ENCODE results near the gene RBFOX1.

The RBFOX1 gene

GRCh38 chr16:7419441-7419840 lies 86.8 kb downstream of the RBFOX1 start:
- no peak for FAIRE-seq
- no peak for DNase-seq (ENCODE audit: low spot score)

DNA sequence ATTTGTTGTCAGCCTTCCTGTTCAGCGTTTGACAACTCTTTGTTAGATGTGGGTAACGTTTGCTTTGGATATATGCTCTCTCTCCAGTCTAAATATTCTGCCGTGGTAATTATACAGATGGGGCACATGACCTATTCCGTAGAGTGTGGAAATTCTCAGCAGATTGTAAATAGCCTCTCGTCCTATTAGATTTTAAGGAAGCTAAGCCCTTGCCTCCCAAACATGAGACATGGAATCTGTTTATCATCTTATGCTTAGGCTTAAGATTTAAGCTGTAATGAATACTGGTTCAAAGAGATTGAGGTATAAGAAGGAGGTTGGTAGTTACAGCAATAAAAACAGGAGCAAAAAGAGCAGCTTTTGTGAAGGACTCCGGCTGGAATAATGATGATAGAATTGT lies 87.4 kb downstream of the RBFOX1 start:
- DNase-seq (ENCODE audit: low spot score) (no peak), FAIRE-seq (no peak)

DNA sequence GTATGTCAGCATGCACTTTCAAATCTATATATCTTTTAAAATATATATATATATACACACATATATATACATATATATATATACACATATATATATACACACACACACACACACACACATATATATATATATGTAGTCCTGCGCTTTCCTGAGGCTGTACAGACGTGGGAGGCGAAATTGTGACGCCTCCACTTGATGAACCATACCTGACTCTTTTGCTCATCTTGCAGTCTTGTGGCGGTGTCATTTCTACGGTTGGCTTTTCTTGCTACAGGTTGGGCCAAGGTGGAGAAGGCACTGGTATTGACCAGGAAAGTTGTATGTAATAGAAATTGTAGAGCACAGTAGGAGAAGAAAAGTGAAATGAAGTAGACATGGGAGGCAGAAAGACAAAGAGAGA lies 88.2 kb downstream of the RBFOX1 start:
- DNase-seq (ENCODE audit: low spot score) = no peak
- FAIRE-seq = no peak

DNA sequence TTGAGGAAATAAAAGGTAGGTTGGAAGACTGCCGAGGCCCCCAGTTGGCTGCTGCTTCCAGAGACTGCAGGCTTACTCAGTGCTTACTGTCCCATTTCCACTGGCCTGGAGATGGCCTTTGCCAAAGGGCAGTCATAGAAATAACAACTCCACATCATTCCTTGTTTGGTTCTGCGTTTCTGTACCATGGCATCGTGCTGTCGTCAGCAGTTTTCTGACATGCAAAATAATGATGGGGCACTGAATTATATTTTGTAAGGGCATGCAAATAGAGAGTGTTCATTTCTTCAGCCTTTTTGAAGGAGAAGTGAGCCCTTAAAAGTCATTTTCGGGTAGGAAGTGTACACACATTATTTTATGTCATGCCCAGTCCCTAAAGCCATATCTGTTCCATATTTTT lies 88.9 kb downstream of the RBFOX1 start:
- no peak for DNase-seq (ENCODE audit: low spot score)
- no peak for FAIRE-seq

DNA sequence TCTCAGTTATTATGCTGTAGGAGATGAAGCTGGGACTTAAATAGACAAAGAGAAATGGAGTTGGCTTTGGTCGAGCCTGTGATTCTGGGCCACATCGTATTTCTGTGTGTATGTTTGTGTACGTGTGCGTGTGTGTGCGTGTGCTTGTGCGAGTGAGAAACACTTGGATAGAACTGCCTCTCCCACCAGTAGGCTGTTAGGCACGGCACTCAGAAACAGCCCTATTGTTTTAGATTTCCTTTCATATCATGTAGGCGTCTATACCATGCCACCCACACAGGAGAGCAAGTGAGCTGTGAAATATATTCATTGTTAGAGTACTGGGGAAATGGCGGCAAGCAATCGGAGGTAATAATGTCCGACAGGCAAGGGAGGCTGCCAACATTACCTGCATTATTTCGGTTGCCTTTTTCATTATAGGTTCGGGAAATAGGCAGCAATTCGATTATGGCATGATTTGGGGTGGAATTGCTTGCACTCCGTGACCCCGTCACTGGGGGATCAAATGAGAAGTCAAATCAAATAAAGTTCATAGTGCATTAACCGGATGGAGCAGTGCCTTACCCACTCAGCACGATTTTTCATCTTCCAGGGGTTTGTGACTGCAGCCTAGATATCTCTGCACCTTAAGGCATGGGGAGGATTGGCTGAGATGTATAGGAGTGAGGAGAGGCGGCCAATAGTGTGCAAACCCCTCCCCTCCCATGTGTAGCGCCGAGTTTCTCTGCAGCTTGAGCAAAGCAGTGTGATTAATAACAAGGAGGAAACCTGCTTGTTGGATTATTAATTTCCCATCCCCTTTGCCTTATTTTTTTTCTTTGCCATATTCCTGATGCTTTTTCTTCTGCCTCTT lies 89.6 kb downstream of the RBFOX1 start:
- no peak for DNase-seq (ENCODE audit: low spot score)
- FAIRE-seq = no peak

GRCh38 chr16:7423434-7424044 lies 90.9 kb downstream of the RBFOX1 start:
- FAIRE-seq = no peak
- no peak for DNase-seq (ENCODE audit: low spot score)

DNA sequence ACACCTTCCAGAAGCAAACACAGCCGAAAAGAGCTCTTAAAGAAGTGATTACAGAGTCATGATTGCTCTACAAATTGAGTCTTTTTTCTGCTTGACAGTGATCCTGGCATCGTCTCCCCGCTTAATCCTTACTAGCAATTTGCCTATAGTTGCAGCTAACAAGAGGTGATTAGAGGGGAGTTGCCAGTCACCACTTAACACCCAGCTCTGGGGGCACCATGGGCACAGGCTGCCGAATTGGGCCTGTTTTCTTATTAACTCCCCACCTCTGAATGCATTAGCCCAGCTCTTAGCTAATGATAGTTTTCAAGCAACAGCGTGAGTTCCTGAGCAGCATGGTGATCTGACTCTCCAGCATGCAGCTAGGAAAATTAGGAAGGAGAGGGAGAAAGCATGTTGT lies 93.5 kb downstream of the RBFOX1 start:
- DNase-seq (ENCODE audit: low spot score) = no peak
- FAIRE-seq = no peak

DNA sequence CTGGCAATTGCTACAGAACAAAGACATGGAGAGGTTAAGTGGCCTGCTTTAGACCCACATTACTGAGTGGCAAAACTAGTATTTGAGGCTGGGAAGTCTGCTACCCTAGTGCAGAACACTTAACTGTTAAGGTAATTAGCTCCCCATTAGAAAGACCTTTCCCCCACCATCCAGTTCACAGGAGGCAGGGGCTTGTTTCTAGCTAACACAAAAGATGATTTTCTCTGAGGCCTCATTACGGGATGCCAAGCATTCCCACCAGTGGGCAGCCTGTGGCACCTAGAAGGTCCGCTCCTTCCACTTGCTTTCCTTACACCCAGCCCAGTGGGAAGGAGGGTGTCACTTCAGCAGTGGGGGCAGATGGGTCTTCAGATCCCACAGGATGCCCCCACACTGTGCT lies 99.1 kb downstream of the RBFOX1 start:
- FAIRE-seq (no peak), DNase-seq (ENCODE audit: low spot score) (no peak)

- DNase-seq (ENCODE audit: low spot score) (no peak), FAIRE-seq (no peak)
Measured at GRCh38 chr16:7436306-7436705, 103.7 kb downstream of the RBFOX1 start.

DNA sequence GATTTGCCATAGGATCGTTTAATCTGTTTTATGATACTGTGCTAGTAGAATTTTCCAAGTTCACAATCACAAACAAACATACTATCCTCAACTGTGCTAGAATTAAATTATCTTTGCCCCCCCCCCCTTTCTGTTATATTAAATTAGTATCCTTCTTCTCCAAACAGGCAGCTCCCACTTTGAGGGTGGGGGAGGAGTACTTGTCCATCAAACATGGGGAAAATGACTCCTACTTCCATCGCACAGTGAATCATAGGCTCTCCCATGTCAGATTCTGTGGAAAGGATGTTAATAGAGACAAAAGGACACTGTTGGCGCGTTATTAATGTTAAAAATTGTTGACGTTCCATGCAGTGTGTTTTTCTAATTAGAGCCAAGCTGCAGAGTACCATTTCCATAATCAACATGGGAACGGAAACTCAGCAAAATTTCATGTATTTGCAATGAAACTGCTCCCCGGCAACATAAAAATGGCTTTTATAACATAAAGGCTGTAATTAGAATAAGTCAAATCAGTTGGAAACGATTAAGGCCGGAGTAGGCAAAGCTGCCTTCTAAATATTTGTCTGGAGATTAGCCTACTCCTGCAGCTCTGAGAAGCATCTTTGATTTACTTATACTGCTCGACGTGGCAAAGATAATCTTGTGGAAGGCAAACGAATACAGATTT lies 104.6 kb downstream of the RBFOX1 start:
- DNase-seq (ENCODE audit: low spot score) (no peak), FAIRE-seq (no peak)

DNA sequence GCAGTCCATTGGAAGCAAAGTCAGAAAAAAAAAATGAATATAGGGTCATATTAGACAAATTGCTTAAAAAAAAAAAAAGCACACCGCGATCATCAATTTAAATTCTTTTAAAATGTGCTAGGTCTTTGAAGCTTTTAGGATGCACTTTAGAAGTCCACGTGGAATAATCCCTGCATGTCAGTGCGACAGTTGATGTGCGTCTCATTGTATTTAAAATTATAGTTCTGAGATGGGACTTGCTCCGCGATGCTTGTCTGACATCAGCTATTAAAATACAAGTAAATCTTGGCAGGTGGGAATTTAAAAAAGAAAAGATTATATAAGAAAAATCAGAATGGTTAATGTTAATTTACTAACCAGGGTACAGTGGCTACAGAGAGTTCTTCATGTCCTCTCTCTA lies 105.2 kb downstream of the RBFOX1 start:
- FAIRE-seq (no peak), DNase-seq (ENCODE audit: low spot score) (no peak)

DNA sequence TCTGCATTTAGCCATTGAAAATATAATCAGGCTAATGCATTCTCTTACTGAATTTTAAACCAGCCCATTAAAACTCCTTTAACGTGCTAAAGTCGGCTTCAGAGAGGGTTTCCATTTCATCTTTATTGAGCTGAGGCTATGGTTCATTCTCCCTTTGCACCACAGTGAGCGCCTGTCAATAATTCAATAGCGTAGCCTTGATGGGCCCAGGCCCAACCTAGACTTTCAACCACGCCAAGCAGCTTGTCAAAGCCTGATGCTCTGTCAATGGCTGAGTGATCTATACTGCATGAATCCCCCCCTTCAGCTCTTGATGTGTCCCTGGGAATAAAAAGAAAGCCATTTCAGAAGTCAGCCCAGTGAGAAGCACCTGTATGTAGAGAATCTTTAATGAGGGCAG lies 106.0 kb downstream of the RBFOX1 start:
- no peak for FAIRE-seq

DNA sequence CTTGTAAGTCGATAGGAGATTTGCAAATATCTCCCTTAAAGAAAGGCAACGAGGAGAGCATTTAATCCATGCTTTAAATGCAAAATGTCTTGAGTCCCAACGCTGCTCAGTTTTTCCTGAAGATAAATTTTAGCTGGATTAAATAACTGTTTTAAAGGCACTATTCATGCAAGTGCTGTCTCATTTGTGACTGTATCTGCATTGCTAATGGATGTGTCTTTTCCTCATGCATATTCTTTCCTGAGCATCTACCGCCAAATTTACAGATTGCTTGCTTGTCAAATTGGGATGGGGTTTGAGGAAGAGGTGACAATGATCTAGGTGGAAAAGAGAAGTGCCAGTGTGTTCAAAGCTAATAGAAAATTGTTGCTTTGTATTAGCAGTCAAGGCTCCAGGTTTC lies 106.9 kb downstream of the RBFOX1 start:
- FAIRE-seq = no peak

More for the DNA sequence above, 106.0 kb downstream of the RBFOX1 start:
- DNase-seq (ENCODE audit: low spot score) = no peak

DNA sequence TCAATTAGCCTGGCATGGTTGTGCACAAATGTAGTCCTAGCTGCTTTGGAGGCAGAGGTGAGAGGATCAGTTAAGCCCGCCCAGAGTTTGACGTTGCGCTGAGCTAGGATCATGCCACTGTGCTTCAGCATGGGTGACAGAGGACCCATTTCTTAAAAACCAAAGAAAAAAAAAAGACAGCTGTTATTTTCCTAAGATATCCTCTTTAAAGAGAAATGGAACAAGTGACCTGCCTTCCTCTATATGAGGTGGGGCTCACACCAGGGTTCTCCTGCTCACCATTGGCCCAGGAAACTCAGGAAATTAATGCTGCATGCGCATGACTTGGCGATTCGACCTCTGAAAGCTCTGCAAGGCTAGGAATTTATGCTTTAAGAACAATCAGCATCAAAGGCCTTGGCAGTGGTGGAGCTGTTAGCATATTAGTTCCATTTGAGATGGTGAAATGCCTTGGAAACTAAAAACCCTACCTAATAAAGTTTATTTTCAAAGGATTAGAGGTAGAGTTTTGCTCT lies 108.3 kb downstream of the RBFOX1 start:
- FAIRE-seq (no peak), DNase-seq (ENCODE audit: low spot score) (no peak)

More for the DNA sequence above, 106.9 kb downstream of the RBFOX1 start:
- DNase-seq (ENCODE audit: low spot score) = no peak

DNA sequence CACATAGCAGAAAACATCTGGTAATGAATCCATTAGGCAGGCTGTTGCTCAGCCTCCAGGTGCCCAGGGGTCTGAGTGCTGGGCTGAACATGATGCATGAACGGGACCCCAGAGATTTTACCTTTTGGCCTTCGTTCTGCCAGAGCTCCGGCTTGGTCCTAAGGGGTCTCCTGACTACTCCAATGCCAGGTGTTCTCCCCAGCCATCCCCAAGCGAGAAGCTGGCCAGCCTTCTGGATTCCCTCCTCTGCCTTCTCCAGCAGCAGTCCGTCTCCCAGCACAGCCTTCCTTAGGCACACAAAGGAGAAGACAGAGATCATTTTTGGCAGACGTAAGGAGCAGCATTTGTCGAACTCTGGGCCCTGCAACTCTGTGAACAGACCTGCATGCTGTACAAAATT lies 109.4 kb downstream of the RBFOX1 start:
- FAIRE-seq (no peak), DNase-seq (ENCODE audit: low spot score) (no peak)

DNA sequence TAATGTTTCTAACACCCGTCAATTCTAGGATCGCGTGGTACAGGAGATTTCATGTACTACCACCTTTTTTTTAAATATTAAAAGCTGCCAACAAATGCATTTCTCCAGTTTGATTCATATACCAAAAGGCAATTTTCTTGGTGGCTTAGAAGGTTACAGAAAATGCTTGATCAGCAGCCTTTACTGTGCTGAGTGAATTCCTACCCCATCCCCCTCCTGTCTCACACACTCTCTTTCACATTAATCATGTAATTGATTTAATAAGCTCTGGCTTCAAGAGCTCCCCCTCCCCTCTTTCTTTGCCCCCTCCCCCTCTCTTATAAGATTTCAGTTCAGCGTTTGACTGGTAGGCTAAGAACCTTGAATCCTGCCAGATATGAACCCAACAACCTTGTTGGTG lies 110.5 kb downstream of the RBFOX1 start:
- FAIRE-seq = no peak

DNA sequence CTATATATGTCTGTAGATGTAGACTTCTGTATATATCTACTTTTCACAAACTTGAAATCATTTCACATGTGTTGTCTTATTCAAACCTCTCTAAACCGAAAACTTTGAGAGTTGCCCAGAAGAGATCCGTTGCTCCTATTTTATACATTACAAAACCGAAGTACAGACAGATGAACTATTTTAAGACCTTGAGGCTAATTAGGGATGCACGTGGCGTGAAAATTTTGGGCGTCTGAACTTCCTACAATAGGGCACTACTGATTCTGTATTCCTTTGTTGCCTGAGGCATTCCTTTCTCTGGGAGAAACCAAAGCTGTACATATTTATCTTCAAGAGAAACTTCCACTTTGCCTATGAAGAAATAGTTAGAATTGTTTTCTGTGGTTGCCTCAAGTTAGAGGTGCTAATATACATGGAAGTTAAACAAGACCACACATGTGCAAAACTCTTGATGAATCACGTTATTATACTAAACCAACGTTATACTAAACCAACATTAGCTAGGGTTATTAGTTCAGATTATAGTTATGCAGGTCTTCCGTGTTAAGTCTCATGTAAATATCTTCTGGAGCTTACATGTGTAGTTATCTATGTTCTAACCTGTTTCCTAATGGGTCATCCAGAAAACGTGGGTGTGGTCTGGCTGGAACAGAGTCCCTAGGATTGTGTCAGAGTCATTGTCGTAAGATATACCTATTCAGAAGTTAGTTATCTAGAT lies 111.2 kb downstream of the RBFOX1 start:
- no peak for FAIRE-seq
- DNase-seq (ENCODE audit: low spot score) = no peak

More for the DNA sequence above, 110.5 kb downstream of the RBFOX1 start:
- no peak for DNase-seq (ENCODE audit: low spot score)

- no peak for FAIRE-seq
- no peak for DNase-seq (ENCODE audit: low spot score)
Measured at GRCh38 chr16:7449306-7449705, 116.7 kb downstream of the RBFOX1 start.

GRCh38 chr16:7449808-7450207 lies 117.2 kb downstream of the RBFOX1 start:
- DNase-seq (ENCODE audit: low spot score) (no peak), FAIRE-seq (no peak)

DNA sequence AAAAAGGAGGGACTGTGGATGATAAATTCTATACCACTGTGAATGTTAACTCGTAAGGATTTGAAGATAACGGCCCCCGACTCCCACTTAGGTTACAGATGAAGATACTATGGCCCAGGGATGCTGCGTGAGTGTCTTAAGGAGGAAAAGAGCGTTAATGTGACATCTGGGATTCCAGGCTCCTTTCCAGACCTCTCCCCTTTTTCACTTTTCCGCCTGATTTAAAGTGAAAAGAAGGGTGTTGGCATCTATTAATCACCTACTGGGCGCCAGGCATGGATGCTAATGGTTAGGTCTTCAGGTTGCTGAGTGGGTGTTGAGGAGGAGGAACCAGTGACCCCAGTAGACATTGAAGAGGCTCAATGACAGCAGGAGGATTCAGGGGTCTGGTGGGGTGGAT lies 117.8 kb downstream of the RBFOX1 start:
- DNase-seq (ENCODE audit: low spot score) (no peak), FAIRE-seq (no peak)

- no peak for DNase-seq (ENCODE audit: low spot score)
- FAIRE-seq = no peak
Measured at GRCh38 chr16:7452090-7452489, 119.4 kb downstream of the RBFOX1 start.

DNA sequence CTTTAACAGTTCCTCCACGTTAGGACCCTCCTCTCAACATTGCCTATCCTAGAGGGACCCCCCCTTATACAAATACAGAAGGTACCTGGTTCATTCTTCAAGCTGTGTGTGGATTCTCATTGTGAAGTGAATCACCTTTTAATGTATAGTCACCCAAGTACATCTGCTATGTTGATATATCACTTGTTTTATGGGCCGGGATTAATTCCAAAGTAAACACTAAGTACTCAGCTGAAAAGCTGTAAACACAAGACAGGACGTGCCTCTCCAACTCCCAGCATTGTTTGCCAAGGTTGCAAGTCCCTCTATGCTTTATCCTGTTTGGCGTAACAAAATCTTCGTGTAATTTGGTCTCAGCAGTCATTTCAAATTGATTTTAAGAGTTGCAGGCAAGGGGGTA lies 123.6 kb downstream of the RBFOX1 start:
- FAIRE-seq (no peak), DNase-seq (ENCODE audit: low spot score) (no peak)

All from RCC 7860 (cell line).